NCI-H345 (cell line): Measurements from ENCODE around the gene RPSA.
"Not testable (repeated sequence)": the region's sequence is repeated elsewhere in the genome, so short reads cannot be mapped to it uniquely, and the experiment has no call there.

Experiments used
- DNase-seq: peaks from one replicate; lab custom pipeline; 2025; lab: John Stamatoyannopoulos, UW

The RPSA gene

GRCh38 chr3:39456159-39456558, 49.6 kb downstream of the RPSA start:
- no peak for DNase-seq

GRCh38 chr3:39457361-39457760, 50.8 kb downstream of the RPSA start:
- no peak for DNase-seq

GRCh38 chr3:39458579-39458978, 52.1 kb downstream of the RPSA start:
- not testable (repeated sequence) for DNase-seq

- DNase-seq: no peak
Observed at GRCh38 chr3:39460677-39461076, 54.2 kb downstream of the RPSA start.
